Neural cell (in vitro differentiated cells): ENCODE results near the gene ZNF512. TPM values are rescaled to one million over a fixed set of nuclear protein-coding genes. Genes with fewer than 3 reads are reported as not detected.

Experiments
- H2AFZ ChIP-seq: fragments of 200-600, 300-800 bp; sonication (generic), shearing (Covaris generic); 2 replicates; pipeline ENCODE4 v1.6.0; 2014; ENCODE audit warnings: low read depth, mild to moderate bottlenecking, antibody characterized with exemption, low read length, moderate library complexity
- H3F3A ChIP-seq: fragments of 200-600 bp; shearing (Covaris generic); 2 replicates; pipeline ENCODE4 v1.6.1; 2016; ENCODE audit warnings: mild to moderate bottlenecking, moderate library complexity, mixed read lengths, antibody characterized with exemption, low read length; ENCODE audit not compliant: insufficient read depth, poor library complexity, severe bottlenecking
- H3K27ac ChIP-seq: fragments of 200-600, 300-800 bp; sonication (generic), shearing (Covaris generic); 2 replicates; pipeline ENCODE4 v1.5.1; 2014; ENCODE audit warnings: mild to moderate bottlenecking, low read length, moderate library complexity
- H3K27me3 ChIP-seq: fragments of 300-800, 200-600 bp; sonication (generic), shearing (Covaris generic); 2 replicates; pipeline ENCODE4 v1.6.0; 2014; ENCODE audit warnings: mild to moderate bottlenecking, low read depth, low read length, moderate library complexity; ENCODE audit not compliant: insufficient read depth
- H3K36me3 ChIP-seq: fragments of 300-800, 200-600 bp; sonication (generic), shearing (Covaris generic); 2 replicates; pipeline ENCODE4 v1.5.1; 2014; ENCODE audit warnings: mild to moderate bottlenecking, antibody characterized with exemption, low read length, moderate library complexity; ENCODE audit not compliant: insufficient read depth
- H3K4me2 ChIP-seq: fragments of 300-800, 200-600 bp; sonication (generic), shearing (Covaris generic); 2 replicates; pipeline ENCODE4 v1.6.0; 2014; ENCODE audit warnings: mild to moderate bottlenecking, low read length
- H3K4me3 ChIP-seq: fragments of 300-800, 200-600 bp; sonication (generic), shearing (Covaris generic); 2 replicates; pipeline ENCODE4 v1.5.1; 2014; ENCODE audit warnings: mild to moderate bottlenecking, low read length, moderate library complexity
- H3K79me2 ChIP-seq: fragments of 200-600 bp; shearing (Covaris generic); replicated peaks from 2 replicates; pipeline ENCODE4 v1.6.0; 2014; ENCODE audit warnings: mild to moderate bottlenecking, low read length, moderate library complexity; ENCODE audit not compliant: insufficient read depth
- H3K9ac ChIP-seq: fragments of 300-800, 200-600 bp; sonication (generic), shearing (Covaris generic); 2 replicates; pipeline ENCODE4 v1.6.1; 2016; ENCODE audit warnings: mild to moderate bottlenecking, low read length, mixed read lengths
- H3K9me2 ChIP-seq: fragments of 200-600 bp; shearing (Covaris generic); 2 replicates; pipeline ENCODE4 v1.6.1; 2016; ENCODE audit warnings: mild to moderate bottlenecking, low read length, mixed read lengths; ENCODE audit not compliant: insufficient read depth
- H3K9me3 ChIP-seq: fragments of 200-600, 300-800 bp; sonication (generic), shearing (Covaris generic); 2 replicates; pipeline ENCODE4 v1.6.1; 2016; ENCODE audit warnings: mild to moderate bottlenecking, mixed run types, low read length, moderate library complexity, mixed read lengths
- H4K20me1 ChIP-seq: fragments of 200-600 bp; shearing (Covaris generic); 2 replicates; pipeline ENCODE4 v1.6.1; 2016; ENCODE audit warnings: mild to moderate bottlenecking, mixed run types; ENCODE audit not compliant: insufficient read depth
- CTCF ChIP-seq: fragments of 450-650 bp; IDR thresholded peaks from 2 replicates; pipeline ENCODE4 v1.5.1; 2014; ENCODE audit warnings: antibody characterized with exemption, mild to moderate bottlenecking, moderate library complexity; ENCODE audit not compliant: poor library complexity, severe bottlenecking
- EP300 ChIP-seq: fragments of 450-650 bp; conservative IDR thresholded peaks from 2 replicates; pipeline ENCODE4 v1.6.1; 2014; ENCODE audit warnings: antibody characterized with exemption, mild to moderate bottlenecking, moderate library complexity; ENCODE audit not compliant: poor library complexity, severe bottlenecking
- EZH2 ChIP-seq: fragments of 200-600, 300-800 bp; shearing (Covaris generic), sonication (generic); IDR thresholded peaks from 2 replicates; pipeline ENCODE4 v1.6.1; 2014; ENCODE audit warnings: antibody characterized with exemption, low read length, borderline replicate concordance, mild to moderate bottlenecking; ENCODE audit not compliant: insufficient read depth, poor library complexity, severe bottlenecking
- MXI1 ChIP-seq: fragments of 450-650 bp; conservative IDR thresholded peaks from 2 replicates; pipeline ENCODE4 v1.6.1; 2014; ENCODE audit warnings: antibody characterized with exemption, mild to moderate bottlenecking; ENCODE audit not compliant: poor library complexity, severe bottlenecking
- POLR2AphosphoS5 ChIP-seq: IDR thresholded peaks from 2 replicates; pipeline ENCODE4 v1.6.1; 2012
- RAD21 ChIP-seq: fragments of 450-650 bp; conservative IDR thresholded peaks from 2 replicates; pipeline ENCODE4 v1.6.1; 2014; ENCODE audit warnings: antibody characterized with exemption, mild to moderate bottlenecking, moderate library complexity
- REST ChIP-seq: IDR thresholded peaks from 2 replicates; pipeline ENCODE4 v1.6.1; 2012; ENCODE audit warnings: borderline replicate concordance
- SMC3 ChIP-seq: fragments of 450-650 bp; conservative IDR thresholded peaks from 2 replicates; pipeline ENCODE4 v1.6.1; 2014; ENCODE audit warnings: antibody characterized with exemption, mild to moderate bottlenecking, moderate library complexity; ENCODE audit not compliant: poor library complexity
- TAF1 ChIP-seq: IDR thresholded peaks from 2 replicates; pipeline ENCODE4 v1.6.1; 2012; ENCODE audit warnings: low read depth
- polyA plus RNA-seq: library from polyadenylated mRNA; depleted of rRNA; stranded (reverse); fragments of >200 nt; gene quantifications from 2 replicates; pipeline ENCODE4 v1.2.3, GENCODE V29; 2014

Gene ZNF512
- polyA plus RNA-seq, 1 donor from 2014 or later: 30.8 TPM

- Histone ChIP-seq H4K20me1 (no peaks in the 10 kb centered on the region), H3K27me3 (no peaks in the 10 kb centered on the region), H3F3A (no peaks in the 10 kb centered on the region), H3K36me3 (no peaks in the 10 kb centered on the region), H2AFZ (no peak overlapping the region), H3K27ac (no peak overlapping the region), H3K9ac (no peak overlapping the region), H3K9me3 (no peaks in the 10 kb centered on the region), H3K4me2 (no peak overlapping the region), H3K79me2 (no peaks in the 10 kb centered on the region), H3K9me2 (no peaks in the 10 kb centered on the region), H3K4me3 (no peak overlapping the region)
- no peak for TF ChIP-seq SMC3
- no peak for TF ChIP-seq EZH2
- TF ChIP-seq CTCF: no peak
- TF ChIP-seq RAD21: no peak
- no peak for TF ChIP-seq EP300
- no peak for TF ChIP-seq TAF1
- no peak for TF ChIP-seq REST
- TF ChIP-seq MXI1: no peak
These were observed 23.6 kb upstream of the ZNF512 start for GRCh38 chr2:27559228-27559627.

- H3K27me3 ChIP-seq: no peaks in the 10 kb centered on the region
- H3K9me3 ChIP-seq: no peaks in the 10 kb centered on the region
- TF ChIP-seq RAD21 (no peak), EP300 (no peak), REST (no peak), SMC3 (no peak), POLR2AphosphoS5 (no peak), TAF1 (no peak), EZH2 (no peak), CTCF (no peak), MXI1 (no peak)
- H3K4me2 ChIP-seq: no peak overlapping the region
- no peaks in the 10 kb centered on the region for H3K36me3 ChIP-seq
- no peak overlapping the region for H3K4me3 ChIP-seq
- no peaks in the 10 kb centered on the region for H3F3A ChIP-seq
- H3K79me2 ChIP-seq: no peaks in the 10 kb centered on the region
- no peak overlapping the region for H2AFZ ChIP-seq
- H3K9me2 ChIP-seq: no peaks in the 10 kb centered on the region
- no peaks in the 10 kb centered on the region for H4K20me1 ChIP-seq
- H3K9ac ChIP-seq: no peak overlapping the region
- H3K27ac ChIP-seq: no peak overlapping the region
These were observed 21.8 kb upstream of the ZNF512 start for GRCh38 chr2:27561060-27561459.
